Activated CD8-positive, alpha-beta memory T cell treated with anti-CD3 and anti-CD28 coated beads for 1 hour (primary cell): ENCODE results near the gene SLC1A4.

Experiments
- DNase-seq, 2 donors: peaks; one replicate each; pipeline ENCODE4 v3.0.0-alpha.2; 2020; ENCODE audit warnings: low read depth in 1 of 2; ENCODE audit errors: extremely low read depth in 1 of 2

Gene SLC1A4

DNA sequence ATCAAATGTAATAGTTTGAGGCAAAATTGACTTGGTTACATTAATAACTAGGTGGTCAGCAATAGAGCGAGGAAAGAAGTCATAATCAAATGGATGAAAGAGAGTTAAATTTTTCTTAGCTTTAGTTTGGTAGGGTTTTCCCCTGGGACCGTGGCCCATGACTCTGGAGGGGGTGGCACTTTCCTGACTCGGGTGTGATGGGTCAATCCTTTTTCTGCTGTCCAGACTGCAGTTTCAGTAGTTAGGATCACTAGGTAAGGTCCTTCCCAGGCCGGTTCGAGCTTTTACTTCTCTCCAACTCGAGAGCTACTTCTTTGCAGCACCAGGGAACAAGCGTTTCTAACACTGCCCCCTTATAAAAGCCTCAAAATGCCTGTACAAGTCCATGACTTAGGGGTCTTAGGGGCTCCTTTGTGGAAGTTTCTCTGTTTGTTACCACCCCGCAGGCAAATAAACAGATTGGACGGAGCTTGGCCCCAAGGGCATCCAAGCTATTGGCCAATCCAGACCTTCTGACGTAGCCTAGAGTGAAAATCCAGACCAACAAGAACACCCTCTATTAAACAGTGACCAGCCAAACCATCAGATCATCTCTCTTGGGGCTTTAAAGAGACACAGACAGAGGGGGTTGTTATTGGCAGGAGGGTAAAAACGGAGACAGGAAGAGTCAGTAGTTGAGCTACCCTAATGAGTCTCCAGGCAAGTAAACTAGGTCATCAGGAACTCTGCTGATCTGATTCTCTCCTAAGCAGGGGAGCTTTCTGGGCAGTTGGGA is 57.6 kb downstream of the SLC1A4 start:
- DNase-seq, result no peak

GRCh38 chr2:65049010-65049639 is 59.9 kb downstream of the SLC1A4 start:
- DNase-seq, result no peak

DNA sequence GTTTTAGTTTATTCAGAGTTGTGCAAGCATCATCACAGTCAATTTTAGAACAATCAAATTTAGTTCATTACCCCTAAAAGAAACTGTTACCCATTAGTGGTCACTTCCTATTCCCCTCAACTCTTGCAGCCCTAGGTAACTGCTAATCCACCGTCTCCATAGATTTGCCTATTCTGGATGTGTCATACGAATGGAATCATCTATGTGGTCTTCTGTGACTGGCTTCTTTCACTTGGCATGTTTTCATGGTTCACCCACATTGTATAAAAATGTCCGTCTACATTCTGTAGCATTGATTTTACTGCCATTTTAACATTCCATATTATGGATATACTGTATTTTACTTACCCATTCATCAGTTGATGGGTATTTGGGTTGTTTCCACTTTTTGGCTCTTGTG is 61.7 kb downstream of the SLC1A4 start:
- DNase-seq, result no peak

DNA sequence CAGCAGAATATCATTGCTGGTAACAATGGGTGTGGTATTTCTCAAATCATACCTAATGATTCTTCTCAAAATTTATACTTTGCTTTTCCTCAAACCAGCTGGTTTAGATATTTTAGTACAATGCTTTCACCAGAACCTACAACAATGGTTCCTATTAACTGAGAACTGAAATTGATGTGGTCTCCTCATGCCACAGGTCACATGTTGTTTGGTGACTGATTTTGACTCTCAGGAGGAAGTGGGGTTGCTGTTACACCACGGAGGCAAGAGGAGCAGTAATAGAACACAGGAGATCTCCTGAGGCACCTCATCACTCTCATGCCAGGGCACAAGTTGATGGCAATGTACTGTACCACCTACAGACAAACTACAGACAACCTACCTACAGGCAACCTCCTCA is 64.0 kb downstream of the SLC1A4 start:
- DNase-seq, result no peak

DNA sequence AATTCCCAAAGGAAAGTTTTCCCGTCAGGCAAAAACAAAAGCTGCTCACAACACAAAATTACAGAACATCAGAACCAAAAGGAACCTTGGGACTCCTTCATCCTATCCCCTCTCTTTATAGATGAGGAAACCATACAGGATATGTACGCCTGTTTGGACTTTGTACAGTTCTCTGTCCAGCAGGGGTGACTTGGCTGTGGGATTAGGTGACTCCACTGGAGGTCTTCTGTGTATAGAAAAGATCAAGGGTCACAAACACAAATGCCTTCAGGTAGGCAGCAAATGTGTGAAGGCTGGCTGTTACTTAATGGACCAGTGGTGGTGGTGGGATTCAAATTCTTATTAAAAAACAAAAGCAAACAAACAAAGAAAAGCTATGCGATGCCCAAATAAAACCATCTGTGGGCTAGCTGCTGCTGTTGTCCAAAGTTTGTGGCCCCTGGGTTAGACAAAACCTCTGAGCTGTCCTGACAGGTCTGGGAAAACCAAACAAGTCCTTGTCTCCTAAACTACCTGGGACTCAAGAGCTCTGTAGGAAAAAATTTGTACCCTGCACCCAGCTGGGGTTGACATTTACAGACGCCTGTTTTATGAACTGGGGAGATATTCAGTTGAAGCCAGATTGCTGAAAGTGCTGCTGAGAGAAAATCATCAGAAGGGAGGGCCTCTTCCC is 65.7 kb downstream of the SLC1A4 start:
- DNase-seq, result no peak

DNA sequence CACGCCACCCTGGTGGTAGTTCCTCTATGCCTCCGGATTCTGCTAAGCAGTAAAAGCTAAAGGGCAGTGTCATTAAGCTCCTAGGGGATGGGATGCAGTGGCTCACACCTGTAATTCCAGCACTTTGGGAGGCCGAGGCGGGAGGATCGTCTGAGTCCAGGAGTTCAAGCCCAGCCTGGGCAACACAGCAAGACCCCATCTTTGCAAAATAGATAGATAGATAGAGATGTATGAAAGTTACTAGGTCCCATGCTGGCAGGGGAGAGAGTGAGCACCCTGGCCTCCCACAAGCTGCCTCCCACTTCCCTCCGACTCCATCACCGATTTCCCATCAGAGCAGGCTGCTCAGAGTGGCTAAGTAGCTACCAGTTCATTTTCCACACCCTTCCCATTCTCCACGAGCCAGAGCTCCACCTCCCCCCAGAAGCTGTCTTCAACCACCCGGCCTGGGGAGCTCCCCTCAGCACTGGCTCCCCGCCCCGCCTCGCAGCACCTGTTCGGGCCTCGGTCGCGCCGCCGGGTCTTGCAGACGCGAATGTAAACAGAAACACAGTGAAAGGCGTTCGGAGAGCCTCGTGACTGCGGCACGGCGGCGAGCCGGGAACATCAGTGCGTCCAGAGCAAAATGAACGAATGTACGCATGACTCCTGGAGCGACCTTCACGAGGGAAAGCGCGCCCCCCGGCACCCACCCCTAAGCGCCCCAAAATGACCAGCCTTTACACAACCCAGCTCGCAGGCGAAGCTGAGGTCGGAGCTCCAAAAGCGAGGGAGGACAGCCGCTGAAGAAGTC is 66.4 kb downstream of the SLC1A4 start:
- peak in 1 of 2 donors; percentile 49 for DNase-seq

DNA sequence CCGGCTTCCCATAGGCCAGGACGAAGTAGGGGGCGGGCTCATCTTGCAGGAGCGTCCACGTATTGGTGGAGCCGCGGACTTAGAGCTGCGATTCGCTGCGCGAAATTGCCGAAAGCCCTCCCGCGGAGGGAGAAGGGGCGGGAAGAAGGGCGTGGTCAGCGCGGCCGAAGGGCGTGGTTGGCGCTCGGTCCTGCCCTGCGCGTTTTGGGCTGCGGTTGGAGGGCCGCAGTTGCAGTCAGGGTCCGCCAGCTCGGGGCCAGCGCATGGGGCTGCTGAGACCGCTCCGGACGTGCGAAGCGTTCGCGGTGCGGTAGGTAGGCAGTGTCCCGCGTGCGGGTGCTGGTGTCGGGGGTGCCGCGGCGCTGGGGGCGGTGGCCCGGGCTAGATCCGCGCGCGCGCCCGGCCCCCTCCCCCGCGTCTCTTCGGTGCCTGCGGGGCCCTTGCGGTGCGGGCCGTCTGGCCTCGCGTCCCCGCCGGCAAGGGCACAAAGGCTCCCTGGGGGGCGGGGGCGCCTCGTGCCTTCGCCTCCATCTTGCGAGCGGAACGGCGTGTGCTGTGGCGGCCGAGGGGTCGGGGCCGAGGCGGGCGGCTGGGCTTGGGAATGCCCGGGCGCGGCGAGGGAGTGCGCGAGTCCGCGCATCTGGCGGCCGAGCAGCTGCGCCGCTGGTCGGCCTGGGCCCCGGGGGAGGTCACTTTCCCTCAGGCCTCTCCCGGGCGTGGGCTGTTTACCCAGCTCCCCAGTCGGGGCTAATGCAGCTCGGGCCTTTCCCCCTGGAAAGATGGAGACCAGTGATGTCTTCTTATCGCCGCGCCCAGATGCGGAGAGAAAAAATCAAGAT is 67.2 kb downstream of the SLC1A4 start, which contains the start of gene CEP68:
Gene CEP68, plus strand, starts transcription at position 202 of the 839 bp plus-strand sequence. CDS start 13,029 bp downstream, outside the sequence.
- peak; percentile 91 to 92 for DNase-seq

- no peak for DNase-seq
Measured at GRCh38 chr2:65057054-65057375, 67.8 kb downstream of the SLC1A4 start.

DNA sequence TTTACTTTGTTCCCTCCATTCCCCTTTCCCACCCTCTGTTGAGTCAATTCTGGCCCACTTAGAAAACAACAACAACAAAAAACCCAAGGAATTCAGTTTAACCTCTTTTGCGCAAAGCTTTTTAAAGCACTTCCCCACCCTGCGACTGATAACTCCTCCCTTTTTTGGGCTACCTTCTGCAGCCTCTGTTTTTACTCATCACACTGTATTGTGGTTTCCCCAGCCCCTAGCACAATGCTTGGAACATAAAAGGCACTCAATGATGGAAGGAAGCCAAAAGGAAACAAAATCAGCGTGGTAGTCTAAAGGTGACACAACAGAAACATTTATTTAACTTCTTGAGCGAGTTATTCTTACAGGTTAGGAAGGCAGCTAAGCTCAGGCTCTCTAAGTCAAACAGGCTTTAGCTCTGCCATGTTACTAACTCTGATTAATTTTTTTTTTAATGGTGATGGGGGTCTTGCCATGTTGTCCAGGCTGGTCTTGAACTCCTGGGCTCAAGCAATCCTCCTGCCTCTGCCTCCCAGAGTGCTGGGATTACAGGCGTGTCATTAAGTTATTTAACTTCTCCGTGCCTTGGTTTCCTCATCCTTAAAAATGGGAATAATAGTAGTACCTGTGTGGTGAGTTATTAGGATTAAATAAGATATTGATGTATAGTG is 68.3 kb downstream of the SLC1A4 start:
- no peak for DNase-seq

DNA sequence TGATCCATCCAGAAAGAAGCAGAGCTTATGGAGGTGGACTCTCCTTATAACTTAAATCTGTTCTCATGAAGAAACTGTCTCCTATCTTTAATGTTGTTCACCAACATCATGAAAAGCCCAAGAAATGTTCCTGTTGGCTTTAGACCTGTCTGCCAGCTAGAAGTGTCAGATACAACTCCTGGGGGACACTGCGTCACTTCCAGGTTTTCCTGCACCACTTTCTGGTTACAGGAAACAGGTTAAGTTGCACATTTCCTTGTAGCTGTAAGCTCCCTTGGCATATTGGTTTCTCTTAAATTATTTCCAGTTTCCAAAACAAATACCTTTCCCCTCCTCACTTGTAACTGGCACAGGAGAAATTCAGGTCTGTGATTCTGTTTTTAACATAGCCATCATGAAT is 69.9 kb downstream of the SLC1A4 start:
- DNase-seq, result no peak

- DNase-seq, result no peak
Measured at GRCh38 chr2:65061146-65061909, 72.1 kb downstream of the SLC1A4 start.

DNA sequence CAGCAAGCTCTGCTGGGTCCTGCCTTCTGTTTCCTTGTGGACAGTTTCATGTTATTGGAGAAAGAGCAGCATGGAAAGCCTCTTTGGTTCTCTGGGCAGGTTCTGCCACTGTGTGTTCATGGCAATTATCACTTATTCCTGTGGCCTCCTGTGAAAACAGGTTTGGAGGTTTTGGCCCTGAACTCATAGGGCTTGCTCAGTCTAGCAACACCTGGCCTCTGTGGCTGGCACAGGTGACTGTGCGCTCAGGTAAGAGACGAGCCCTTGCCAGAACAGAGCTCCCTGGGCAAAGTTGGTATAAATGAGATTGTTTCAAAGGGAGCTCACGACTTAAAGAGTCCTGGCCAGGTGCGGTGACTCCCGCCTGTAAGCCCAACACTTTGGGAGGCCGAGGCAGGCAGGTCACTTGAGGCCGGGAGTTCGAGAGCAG is 72.7 kb downstream of the SLC1A4 start:
- DNase-seq, result no peak

DNA sequence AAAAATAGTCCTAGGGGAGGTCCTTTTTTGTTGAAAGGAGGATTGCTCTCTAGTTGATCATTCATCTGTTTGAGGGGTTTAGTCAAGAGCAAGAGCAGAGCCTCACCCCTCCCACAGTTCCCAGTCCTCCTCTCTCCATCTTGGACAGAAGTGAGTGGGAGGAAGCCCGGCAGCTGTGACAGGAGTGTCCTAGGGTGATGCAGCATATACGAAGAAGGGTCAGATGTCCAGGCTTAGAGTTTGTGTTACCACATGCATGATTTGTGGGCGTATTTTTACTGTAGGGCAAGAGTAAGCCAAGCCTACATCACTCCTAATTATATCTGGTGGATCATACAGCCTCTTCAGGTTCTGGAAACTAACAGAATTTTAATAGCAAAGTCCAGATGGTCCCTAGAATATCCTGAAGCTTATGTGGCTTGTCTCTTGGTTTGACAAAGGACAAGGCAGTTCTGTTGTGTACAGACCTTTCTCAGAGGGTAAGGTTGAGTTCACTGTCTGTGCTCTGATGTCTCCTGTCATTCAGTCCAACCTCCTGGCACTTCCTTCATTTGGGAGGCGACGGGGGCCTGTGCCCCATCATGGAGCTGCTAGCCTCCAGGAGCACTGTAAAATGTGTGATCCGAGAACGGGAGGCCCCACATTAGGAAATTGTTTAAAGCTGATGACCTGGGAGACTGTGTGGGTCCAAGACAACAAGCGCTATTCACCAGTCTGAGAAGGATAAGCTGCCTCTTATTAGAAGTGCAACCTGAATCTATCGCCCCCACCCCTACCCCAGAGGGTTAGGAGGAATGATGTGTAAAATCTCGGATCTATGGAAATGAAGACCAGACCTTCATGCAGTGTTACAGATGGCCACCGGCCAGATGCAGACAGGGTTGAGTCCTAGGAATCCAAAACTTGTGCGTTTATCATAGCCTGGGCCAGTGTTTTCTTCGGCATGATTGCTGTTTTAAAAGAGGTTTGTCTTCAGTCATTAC is 73.9 kb downstream of the SLC1A4 start:
- no peak for DNase-seq

- DNase-seq, result no peak
Measured at GRCh38 chr2:65064728-65065552, 75.7 kb downstream of the SLC1A4 start.

GRCh38 chr2:65067806-65068553 is 78.8 kb downstream of the SLC1A4 start:
- DNase-seq, result no peak

DNA sequence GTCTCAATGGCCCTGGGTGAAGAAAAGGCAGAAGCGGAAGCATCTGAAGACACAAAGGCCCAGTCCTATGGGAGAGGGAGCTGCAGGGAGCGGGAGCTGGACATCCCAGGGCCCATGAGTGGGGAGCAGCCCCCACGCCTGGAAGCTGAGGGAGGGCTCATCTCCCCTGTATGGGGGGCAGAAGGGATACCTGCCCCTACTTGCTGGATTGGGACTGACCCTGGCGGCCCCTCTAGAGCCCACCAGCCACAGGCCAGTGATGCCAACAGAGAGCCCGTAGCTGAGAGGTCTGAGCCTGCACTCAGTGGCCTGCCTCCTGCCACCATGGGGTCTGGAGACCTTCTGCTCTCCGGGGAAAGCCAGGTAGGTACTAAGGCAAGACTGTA is 80.2 kb downstream of the SLC1A4 start:
- no peak for DNase-seq
